DND-41 (cell line): ENCODE results near the gene CEP104.

Source experiments
- ATAC-seq: fragments of 200-7000 bp; cut with Tn5 transposase; 3 replicates; pipeline ENCODE4 v1.9.1; 2021; ENCODE audit warnings: low read depth; ENCODE audit not compliant: insufficient read depth
- DNase-seq: peaks from one replicate; pipeline ENCODE4 v3.0.0-alpha.2; 2020
- H2AFZ ChIP-seq: 2 replicates; pipeline ENCODE4 v1.6.0; 2012; ENCODE audit warnings: low read depth, low read length
- H3K27ac ChIP-seq: 2 replicates; pipeline ENCODE4 v1.5.1; 2012; ENCODE audit warnings: low read length, inconsistent platforms
- H3K27me3 ChIP-seq: fragments of 200-600 bp; sonication (generic); 2 replicates; pipeline ENCODE4 v1.6.0; 2012; ENCODE audit warnings: low read length, mild to moderate bottlenecking, inconsistent platforms; ENCODE audit not compliant: insufficient read depth, poor library complexity
- H3K36me3 ChIP-seq: 2 replicates; pipeline ENCODE4 v1.5.1; 2012; ENCODE audit warnings: low read length, inconsistent platforms; ENCODE audit not compliant: insufficient read depth
- H3K4me1 ChIP-seq: 2 replicates; pipeline ENCODE4 v1.5.1; 2012; ENCODE audit warnings: mild to moderate bottlenecking, low read length; ENCODE audit not compliant: insufficient read depth
- H3K4me2 ChIP-seq: 2 replicates; pipeline ENCODE4 v1.6.0; 2012; ENCODE audit warnings: mild to moderate bottlenecking, moderate library complexity, low read length, inconsistent platforms; ENCODE audit not compliant: insufficient read depth
- H3K4me3 ChIP-seq, 2 experiments: fragments of 200-600 bp in 1 of 2; shearing (Covaris generic) in 1 of 2; 2 replicates each; pipeline ENCODE4 v1.5.1; 2012 to 2016; ENCODE audit warnings: inconsistent platforms in 2 of 2, low read length in 2 of 2, mild to moderate bottlenecking in 2 of 2, low read depth in 1 of 2, moderate library complexity in 1 of 2
- H3K79me2 ChIP-seq: 2 replicates; pipeline ENCODE4 v1.6.0; 2012; ENCODE audit warnings: low read length, inconsistent platforms; ENCODE audit not compliant: insufficient read depth
- H3K9ac ChIP-seq: 2 replicates; pipeline ENCODE4 v1.6.0; 2012; ENCODE audit warnings: low read depth, mild to moderate bottlenecking, inconsistent platforms, low read length, moderate library complexity
- H3K9me3 ChIP-seq: 2 replicates; pipeline ENCODE4 v1.5.1; 2012; ENCODE audit warnings: low read length, moderate library complexity, mild to moderate bottlenecking, inconsistent platforms; ENCODE audit not compliant: insufficient read depth, severe bottlenecking
- H4K20me1 ChIP-seq: 2 replicates; pipeline ENCODE4 v1.6.0; 2012; ENCODE audit warnings: low read length; ENCODE audit not compliant: insufficient read depth
- EZH2 ChIP-seq: IDR thresholded peaks from 3 replicates; pipeline ENCODE4 v1.6.1; 2012; ENCODE audit warnings: borderline replicate concordance, low read depth, mild to moderate bottlenecking, moderate library complexity, low read length, inconsistent platforms; ENCODE audit not compliant: severe bottlenecking
- TF ChIP-seq, protein P1 (sequence below): IDR thresholded peaks from 2 replicates; pipeline ENCODE4 v1.5.1; 2012; ENCODE audit warnings: borderline replicate concordance, low read length, moderate library complexity, mild to moderate bottlenecking; ENCODE audit not compliant: poor library complexity, severe bottlenecking; ENCODE audit errors: extremely low read depth

The CEP104 gene

DNA sequence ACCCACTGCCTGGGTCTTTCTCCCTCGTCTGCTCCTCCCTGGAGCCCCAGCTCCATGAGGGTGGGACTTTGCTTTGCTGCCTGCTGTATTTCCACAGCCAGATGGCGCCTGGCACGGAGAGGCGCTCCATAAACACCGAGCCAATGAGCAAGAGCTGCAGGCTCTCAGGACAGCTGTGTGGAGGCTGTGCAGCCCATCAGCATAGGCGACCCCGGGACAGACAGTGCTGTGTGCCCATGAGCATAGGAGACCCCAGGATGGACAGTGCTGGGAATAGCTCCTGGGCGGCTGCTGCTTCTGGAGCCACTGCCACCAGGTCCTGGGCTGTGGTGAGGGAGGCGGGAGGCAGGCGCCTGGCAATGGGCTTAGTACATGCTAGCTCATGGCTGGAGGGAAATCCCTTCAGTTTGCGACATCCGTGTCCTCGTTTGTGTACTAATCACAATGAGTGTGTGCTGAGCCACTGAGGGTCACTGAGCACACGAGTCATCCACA, 29.2 kb downstream of the CEP104 start:
- Histone ChIP-seq H4K20me1 (no peaks in the 10 kb centered on the region), H3K27me3 (no peaks in the 10 kb centered on the region), H3K9me3 (no peaks in the 10 kb centered on the region), H3K4me3 (no peak overlapping the region), H3K36me3 (peaks cover 74% of the 10 kb centered on the region), H3K9ac (no peak overlapping the region), H2AFZ (no peak overlapping the region), H3K4me1 (no peaks in the 10 kb centered on the region), H3K79me2 (no peaks in the 10 kb centered on the region), H3K27ac (no peak overlapping the region), H3K4me2 (no peak overlapping the region)
- DNase-seq (no peak), ATAC-seq (no peak)
- TF ChIP-seq, protein P1, sequence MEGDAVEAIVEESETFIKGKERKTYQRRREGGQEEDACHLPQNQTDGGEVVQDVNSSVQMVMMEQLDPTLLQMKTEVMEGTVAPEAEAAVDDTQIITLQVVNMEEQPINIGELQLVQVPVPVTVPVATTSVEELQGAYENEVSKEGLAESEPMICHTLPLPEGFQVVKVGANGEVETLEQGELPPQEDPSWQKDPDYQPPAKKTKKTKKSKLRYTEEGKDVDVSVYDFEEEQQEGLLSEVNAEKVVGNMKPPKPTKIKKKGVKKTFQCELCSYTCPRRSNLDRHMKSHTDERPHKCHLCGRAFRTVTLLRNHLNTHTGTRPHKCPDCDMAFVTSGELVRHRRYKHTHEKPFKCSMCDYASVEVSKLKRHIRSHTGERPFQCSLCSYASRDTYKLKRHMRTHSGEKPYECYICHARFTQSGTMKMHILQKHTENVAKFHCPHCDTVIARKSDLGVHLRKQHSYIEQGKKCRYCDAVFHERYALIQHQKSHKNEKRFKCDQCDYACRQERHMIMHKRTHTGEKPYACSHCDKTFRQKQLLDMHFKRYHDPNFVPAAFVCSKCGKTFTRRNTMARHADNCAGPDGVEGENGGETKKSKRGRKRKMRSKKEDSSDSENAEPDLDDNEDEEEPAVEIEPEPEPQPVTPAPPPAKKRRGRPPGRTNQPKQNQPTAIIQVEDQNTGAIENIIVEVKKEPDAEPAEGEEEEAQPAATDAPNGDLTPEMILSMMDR = no peak
- no peak for TF ChIP-seq EZH2

DNA sequence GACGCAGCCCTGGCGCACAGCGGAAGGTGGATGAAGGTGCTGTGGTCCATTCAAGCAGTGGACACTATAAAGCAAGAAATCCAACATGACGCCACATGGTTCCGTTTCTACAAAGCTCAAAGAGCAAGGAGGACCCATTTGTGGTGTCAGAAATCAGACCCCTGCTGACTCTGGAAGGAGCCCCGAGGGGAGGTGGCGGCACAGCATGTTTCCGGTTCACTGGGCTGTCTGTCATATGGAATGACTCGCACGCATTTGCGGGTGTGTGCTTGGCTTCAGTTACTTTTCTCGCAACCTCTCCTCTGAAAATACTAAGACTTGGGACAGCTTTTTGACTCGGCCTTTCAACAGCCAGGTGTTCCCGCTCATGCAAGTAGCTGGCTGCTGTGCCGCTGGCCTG, 31.7 kb downstream of the CEP104 start:
- no peaks in the 10 kb centered on the region for H3K27me3 ChIP-seq
- no peak overlapping the region for H3K4me2 ChIP-seq
- H3K36me3 ChIP-seq = peaks cover 78% of the 10 kb centered on the region
- ATAC-seq (no peak), DNase-seq (no peak)
- no peaks in the 10 kb centered on the region for H3K79me2 ChIP-seq
- no peak overlapping the region for H3K9ac ChIP-seq
- H4K20me1 ChIP-seq = no peaks in the 10 kb centered on the region
- H3K4me3 ChIP-seq = no peak overlapping the region
- no peak overlapping the region for H2AFZ ChIP-seq
- H3K27ac ChIP-seq = no peak overlapping the region
- H3K4me1 ChIP-seq = no peaks in the 10 kb centered on the region
- no peak for TF ChIP-seq EZH2
- TF ChIP-seq, protein P1 = no peak
- no peaks in the 10 kb centered on the region for H3K9me3 ChIP-seq

GRCh38 chr1:3824650-3825049, 32.4 kb downstream of the CEP104 start:
- Histone ChIP-seq H3K4me1 (no peaks in the 10 kb centered on the region), H4K20me1 (no peaks in the 10 kb centered on the region), H3K79me2 (no peaks in the 10 kb centered on the region), H3K4me2 (no peak overlapping the region), H3K4me3 (no peak overlapping the region), H3K9ac (no peak overlapping the region), H2AFZ (no peak overlapping the region), H3K27ac (no peak overlapping the region), H3K36me3 (peaks cover 79% of the 10 kb centered on the region), H3K9me3 (no peaks in the 10 kb centered on the region), H3K27me3 (no peaks in the 10 kb centered on the region)
- ATAC-seq = no peak
- TF ChIP-seq, protein P1 = no peak
- no peak for TF ChIP-seq EZH2
- no peak for DNase-seq

DNA sequence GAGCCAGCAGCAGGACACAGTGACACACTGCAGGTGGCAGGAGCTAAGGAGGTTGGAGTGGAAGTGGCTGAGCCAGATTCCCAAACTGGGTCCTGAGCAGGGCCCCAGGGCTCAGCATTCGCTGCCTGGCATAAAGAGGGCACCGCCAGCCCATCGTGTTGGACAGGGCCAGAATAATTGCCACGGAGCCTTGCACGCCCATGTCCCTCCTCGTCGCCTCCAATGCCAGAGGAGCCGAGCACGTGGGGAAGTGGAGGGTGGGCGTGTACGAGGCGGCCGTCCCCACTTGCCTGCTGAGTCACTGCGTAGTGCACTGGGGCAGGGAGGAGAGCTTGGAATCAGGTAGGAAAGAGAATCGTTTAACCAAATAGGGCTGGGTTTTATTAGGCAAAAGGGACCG, 34.6 kb downstream of the CEP104 start:
- Histone ChIP-seq H4K20me1 (no peaks in the 10 kb centered on the region), H3K27me3 (no peaks in the 10 kb centered on the region), H3K4me3 (no peak overlapping the region), H3K27ac (no peak overlapping the region), H3K9ac (no peak overlapping the region), H3K4me2 (no peak overlapping the region), H3K4me1 (no peaks in the 10 kb centered on the region), H2AFZ (no peak overlapping the region), H3K79me2 (no peaks in the 10 kb centered on the region), H3K36me3 (peaks cover 57% of the 10 kb centered on the region), H3K9me3 (no peaks in the 10 kb centered on the region)
- no peak for TF ChIP-seq EZH2
- TF ChIP-seq, protein P1 = no peak
- ATAC-seq = no peak
- no peak for DNase-seq
